SJSA1 (cell line): ENCODE data around the gene JMJD6. TPM values are rescaled to one million over a fixed set of nuclear protein-coding genes. Genes with fewer than 3 reads are reported as not detected.
A peak's percentile ranks its signal among the peaks of the same experiment; 100 is the strongest.

Experiments
- DNase-seq, 2 experiments: peaks; one replicate each; pipeline ENCODE4 v3.0.0-alpha.2; 2015 to 2020; ENCODE audit warnings: low spot score in 2 of 2, low read depth in 1 of 2
- H3K27ac ChIP-seq: fragments of 250-450 bp; sonication (Bioruptor Pico); 2 replicates; pipeline ENCODE4 v1.5.1; 2020; ENCODE audit warnings: mild to moderate bottlenecking, moderate library complexity
- H3K27me3 ChIP-seq: fragments of 250-450 bp; sonication (Bioruptor Pico); replicated peaks from 2 replicates; pipeline ENCODE4 v1.5.1; 2020; ENCODE audit warnings: mild to moderate bottlenecking, moderate library complexity
- H3K36me3 ChIP-seq: fragments of 250-450 bp; sonication (Bioruptor Pico); 2 replicates; pipeline ENCODE4 v1.5.1; 2020; ENCODE audit warnings: mild to moderate bottlenecking
- H3K4me1 ChIP-seq: fragments of 250-450 bp; sonication (Bioruptor Pico); replicated peaks from 2 replicates; pipeline ENCODE4 v1.6.1; 2021; ENCODE audit warnings: mild to moderate bottlenecking
- H3K4me3 ChIP-seq: fragments of 250-450 bp; sonication (Bioruptor Pico); 2 replicates; pipeline ENCODE4 v1.5.1; 2020; ENCODE audit warnings: mild to moderate bottlenecking
- H3K9me3 ChIP-seq: fragments of 250-450 bp; sonication (Bioruptor Pico); replicated peaks from 2 replicates; pipeline ENCODE4 v1.5.1; 2020; ENCODE audit warnings: mild to moderate bottlenecking
- total RNA-seq: library from RNA; depleted of rRNA; stranded (reverse); fragments of >200 nt; shearing (Covaris generic); gene quantifications from 2 replicates; pipeline ENCODE4 v1.2.3, GENCODE V29; 2014; rRNA removed

JMJD6 gene
- total RNA-seq, 1 experiment from 2014 or later: 48.4 TPM

GRCh38 chr17:76670020-76670717 is 56.2 kb downstream of the JMJD6 start:
- H3K27me3 ChIP-seq: no peaks in the 10 kb centered on the region
- H3K4me1 ChIP-seq: peaks cover 66% of the 10 kb centered on the region
- H3K9me3 ChIP-seq: no peaks in the 10 kb centered on the region
- no peak for DNase-seq
- H3K27ac ChIP-seq: 0 out of 2 replicates have a peak overlapping the region, but pooled peaks have one; percentile 2
- H3K4me3 ChIP-seq: no peak overlapping the region
- H3K36me3 ChIP-seq: peaks cover 14% of the 10 kb centered on the region

Other genes starting within 250 kb of the JMJD6 start
- gene RHBDF2, start 225.2 kb downstream of the JMJD6 start, total RNA-seq: 5.8 and 9.2 TPM in 2 replicates
- 4.4 and 5.2 TPM in 2 replicates for gene CYGB, start 188.9 kb downstream of the JMJD6 start, total RNA-seq
- gene PRCD, start 186.6 kb downstream of the JMJD6 start, total RNA-seq: 0.13 TPM in 1 of 2 replicates, not detected in the other
- 0.84 TPM in 1 of 2 replicates, not detected in the other for gene ST6GALNAC2, start 140.7 kb downstream of the JMJD6 start, total RNA-seq
- not detected in 2 replicates for gene ST6GALNAC1, start 82.8 kb downstream of the JMJD6 start, total RNA-seq
- 362 and 546 TPM in 2 replicates for gene MXRA7, start 15.6 kb downstream of the JMJD6 start, total RNA-seq
- gene METTL23, start 233 bp upstream of the JMJD6 start, total RNA-seq: 52.3 and 59.4 TPM in 2 replicates
- 376 and 384 TPM in 2 replicates for gene SRSF2, start 10.7 kb upstream of the JMJD6 start, total RNA-seq
- gene MFSD11, start 11.5 kb upstream of the JMJD6 start, total RNA-seq: 21.5 and 37.3 TPM in 2 replicates
- 14.4 and 15.0 TPM in 2 replicates for gene MGAT5B, start 141.8 kb upstream of the JMJD6 start, total RNA-seq